Activated CD8-positive, alpha-beta memory T cell treated with anti-CD3 and anti-CD28 coated beads, Interleukin-2, amount 50 U/mL, for 24 hours (primary cell): Measurements from ENCODE around the gene FAIM.
"Not testable (repeated sequence)": the region's sequence is repeated elsewhere in the genome, so short reads cannot be mapped to it uniquely, and the experiment has no call there.

Experiments used
- DNase-seq: peaks from one replicate; pipeline ENCODE4 v3.0.0-alpha.2; 2020; ENCODE audit errors: extremely low read depth

FAIM gene

DNA sequence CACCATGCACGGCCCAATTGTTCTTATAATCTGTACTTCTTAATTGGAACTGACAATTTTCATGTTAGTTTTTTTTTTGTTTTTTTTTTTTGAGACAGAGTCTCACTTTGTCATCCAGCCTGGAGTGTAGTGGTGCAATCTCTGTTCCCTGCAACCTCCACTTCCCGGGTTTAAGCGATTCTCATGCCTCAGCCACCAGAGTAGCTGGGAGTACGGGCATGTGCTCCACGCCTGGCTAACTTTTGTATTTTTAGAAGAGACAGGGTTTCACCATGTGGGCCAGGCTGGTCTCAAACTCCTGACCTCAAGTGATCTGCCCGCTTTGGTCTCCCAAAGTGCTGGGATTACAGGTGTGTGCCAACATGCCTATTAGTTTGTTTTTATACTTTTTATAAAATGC is 72.4 kb downstream of the FAIM start:
- DNase-seq = not testable (repeated sequence)

DNA sequence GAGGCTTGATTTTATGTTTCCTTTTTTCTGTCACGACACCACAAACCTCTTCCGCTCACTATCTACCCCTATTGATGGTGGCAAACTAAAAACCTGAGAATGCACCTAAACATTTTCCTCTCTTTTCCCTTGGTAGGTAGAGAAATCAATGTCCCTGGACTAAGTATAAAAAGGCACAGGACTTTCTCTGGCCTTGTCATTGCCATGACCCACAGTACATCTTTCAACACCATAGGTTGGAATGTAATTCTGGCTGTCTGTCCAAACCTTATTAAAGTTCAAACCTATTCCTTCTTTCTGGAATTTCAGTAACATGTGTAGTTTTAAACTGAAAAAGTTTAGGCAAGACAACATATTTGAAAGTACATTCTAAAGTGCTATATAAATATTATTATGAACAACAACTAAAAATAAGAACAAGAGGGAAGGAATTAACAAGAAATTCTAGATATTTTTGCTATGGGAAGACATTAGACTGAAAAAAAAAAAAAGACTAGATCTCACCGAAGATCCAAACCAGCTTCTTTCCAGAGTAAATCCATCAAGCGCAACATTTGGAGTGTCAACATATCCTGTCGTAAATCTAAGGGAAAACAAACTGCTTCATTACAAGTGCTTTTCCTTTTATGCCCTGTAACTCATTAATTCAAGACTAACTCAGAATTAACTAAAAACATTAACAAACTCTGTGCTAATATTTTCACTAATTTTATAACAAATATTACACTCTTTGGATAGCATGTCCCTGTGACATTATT is 73.1 kb downstream of the FAIM start:
- DNase-seq = no peak

DNA sequence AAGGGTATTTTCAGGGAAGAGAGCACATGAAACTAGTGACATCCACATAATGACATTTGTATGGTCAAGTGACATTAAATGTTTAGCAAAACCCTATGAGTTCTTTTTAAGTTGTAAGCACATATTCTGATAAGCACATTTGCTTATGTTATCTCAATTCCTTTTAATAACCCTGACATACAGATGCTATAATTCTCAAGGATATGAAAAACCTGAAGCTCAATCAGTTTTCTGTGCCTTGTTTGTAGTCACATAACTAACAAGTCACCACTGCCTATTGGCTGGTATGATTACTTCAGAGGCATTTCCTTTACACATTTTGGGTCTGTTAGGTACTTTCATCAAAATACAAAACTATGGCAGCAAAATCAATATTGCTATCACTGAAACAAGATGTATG is 74.1 kb downstream of the FAIM start:
- no peak for DNase-seq
